Measurements from ENCODE around the gene KIRREL3.

KIRREL3 gene

DNA sequence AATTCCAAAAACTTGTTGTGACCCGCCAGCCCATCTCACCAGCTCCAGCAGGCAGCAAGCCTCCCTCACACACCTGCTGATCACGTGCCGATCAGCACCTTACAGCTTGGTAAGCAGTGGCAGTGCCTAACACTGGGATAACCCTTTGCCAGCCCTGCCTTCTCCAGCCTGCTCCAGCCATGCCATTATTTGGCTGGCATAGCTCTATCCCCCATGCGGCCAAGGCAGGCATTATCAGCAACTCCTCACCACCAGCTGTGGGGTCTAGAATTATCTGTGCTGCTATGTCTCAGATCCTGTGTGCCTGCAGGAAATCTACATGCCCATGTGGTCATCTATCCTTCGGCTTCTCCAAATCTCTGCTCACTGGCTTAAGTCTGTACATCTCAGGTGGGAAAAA is 430.1 kb downstream of the KIRREL3 start:
- no peaks in the 10 kb centered on the region for H3K4me1 ChIP-seq (ENCODE audit: control insufficient read depth, low read depth, low read length)
- H3K79me2 ChIP-seq (ENCODE audit: control insufficient read depth, insufficient read depth, low read length), result no peaks in the 10 kb centered on the region
- no peak overlapping the region for H2BK5ac ChIP-seq (ENCODE audit: low read length)
- H2BK15ac ChIP-seq (replicated peaks; ENCODE audit: low read depth), result no peak overlapping the region
- H3K4me2 ChIP-seq (ENCODE audit: low read length), result no peak overlapping the region
- H3K18ac ChIP-seq (ENCODE audit: low read length), result no peak overlapping the region
- no peak overlapping the region for H2BK120ac ChIP-seq (ENCODE audit: low read depth, low read length)
- no peaks in the 10 kb centered on the region for H3K79me1 ChIP-seq (ENCODE audit: low read length)
- no CpG with 5 or more reads among the region's 5 CpGs for WGBS (ENCODE audit: extremely low coverage, insufficient coverage, low lambda C conversion rate)
- H3K36me3 ChIP-seq (ENCODE audit: control insufficient read depth, insufficient read depth, low read length), result no peaks in the 10 kb centered on the region
- H3K27ac ChIP-seq (ENCODE audit: low read depth, low read length), result no peak overlapping the region
- DNase-seq, result no peak
- no peak overlapping the region for H4K8ac ChIP-seq (ENCODE audit: low read depth, low read length)
- no peaks in the 10 kb centered on the region for H3K27me3 ChIP-seq (ENCODE audit: insufficient read depth, low read length, poor library complexity)
- no peak overlapping the region for H3K4ac ChIP-seq (ENCODE audit: low read depth, low read length)
- no peak overlapping the region for H2AK5ac ChIP-seq (ENCODE audit: low read length)
- no peak overlapping the region for H3K56ac ChIP-seq (ENCODE audit: low read length)
- H4K5ac ChIP-seq (ENCODE audit: low read length), result no peak overlapping the region
- no peak overlapping the region for H3K23ac ChIP-seq (ENCODE audit: low read length)
- no peak overlapping the region for H3K4me3 ChIP-seq (ENCODE audit: low read length)
- no peak overlapping the region for H3K9ac ChIP-seq (ENCODE audit: low read length)

DNA sequence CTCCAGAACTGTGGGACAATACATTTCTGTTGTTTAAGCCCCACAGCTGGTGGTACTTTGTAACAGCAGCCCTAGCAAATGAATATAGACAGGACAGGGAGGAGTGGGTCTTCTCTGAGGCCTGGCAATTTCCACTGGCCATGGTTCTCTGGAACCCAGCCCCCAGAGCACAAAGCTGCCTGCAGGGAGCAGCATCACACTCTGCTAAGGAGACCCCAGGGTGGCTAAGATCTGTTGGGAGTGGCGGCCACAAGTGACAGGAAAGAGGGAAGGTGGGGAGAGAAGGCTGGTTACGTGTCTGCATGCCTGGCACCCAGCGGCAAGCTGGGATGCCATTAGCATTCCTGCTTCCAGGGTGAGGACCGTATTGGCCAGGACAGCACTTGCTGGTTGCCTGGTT is 433.2 kb downstream of the KIRREL3 start:
- H3K18ac ChIP-seq (ENCODE audit: low read length), result no peak overlapping the region
- H3K23ac ChIP-seq (ENCODE audit: low read length), result no peak overlapping the region
- no peak overlapping the region for H3K9ac ChIP-seq (ENCODE audit: low read length)
- no peak overlapping the region for H2AK5ac ChIP-seq (ENCODE audit: low read length)
- no peak overlapping the region for H2BK15ac ChIP-seq (replicated peaks; ENCODE audit: low read depth)
- no peaks in the 10 kb centered on the region for H3K27me3 ChIP-seq (ENCODE audit: insufficient read depth, low read length, poor library complexity)
- no peak overlapping the region for H2BK5ac ChIP-seq (ENCODE audit: low read length)
- DNase-seq, result peak; percentile 32
- no peaks in the 10 kb centered on the region for H3K36me3 ChIP-seq (ENCODE audit: control insufficient read depth, insufficient read depth, low read length)
- H3K4me2 ChIP-seq (ENCODE audit: low read length), result no peak overlapping the region
- H2BK120ac ChIP-seq (ENCODE audit: low read depth, low read length), result no peak overlapping the region
- H3K27ac ChIP-seq (ENCODE audit: low read depth, low read length), result no peak overlapping the region
- no peaks in the 10 kb centered on the region for H3K79me2 ChIP-seq (ENCODE audit: control insufficient read depth, insufficient read depth, low read length)
- no CpG with 5 or more reads among the region's 4 CpGs for WGBS (ENCODE audit: extremely low coverage, insufficient coverage, low lambda C conversion rate)
- H3K4ac ChIP-seq (ENCODE audit: low read depth, low read length), result no peak overlapping the region
- no peak overlapping the region for H3K4me3 ChIP-seq (ENCODE audit: low read length)
- no peak overlapping the region for H4K5ac ChIP-seq (ENCODE audit: low read length)
- H3K56ac ChIP-seq (ENCODE audit: low read length), result no peak overlapping the region
- H3K4me1 ChIP-seq (ENCODE audit: control insufficient read depth, low read depth, low read length), result peaks cover 6% of the 10 kb centered on the region
- H3K79me1 ChIP-seq (ENCODE audit: low read length), result no peaks in the 10 kb centered on the region
- H4K8ac ChIP-seq (ENCODE audit: low read depth, low read length), result no peak overlapping the region

DNA sequence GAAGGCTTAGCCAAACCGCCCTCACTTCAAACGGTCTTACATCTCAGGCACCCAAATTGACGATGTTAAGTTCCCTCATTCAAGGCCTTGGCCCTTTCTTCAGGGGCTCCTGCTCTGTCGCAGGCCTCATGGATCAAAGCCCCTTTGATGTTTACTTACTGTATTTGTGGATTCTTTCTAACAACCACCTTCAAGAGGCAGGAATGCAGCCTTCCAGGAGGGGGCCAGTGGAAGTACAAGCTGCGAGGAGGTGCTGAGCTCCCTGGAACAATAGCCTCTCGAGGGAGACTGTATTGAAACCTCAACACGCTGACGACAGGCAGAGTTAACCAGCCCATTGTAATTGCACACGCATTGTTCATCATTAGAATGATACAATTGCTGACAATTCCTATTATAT is 436.0 kb downstream of the KIRREL3 start:
- Histone ChIP-seq H3K4me2 (ENCODE audit: low read length) (no peak overlapping the region), H3K27me3 (ENCODE audit: insufficient read depth, low read length, poor library complexity) (no peaks in the 10 kb centered on the region), H3K79me2 (ENCODE audit: control insufficient read depth, insufficient read depth, low read length) (no peaks in the 10 kb centered on the region), H2BK15ac (replicated peaks; ENCODE audit: low read depth) (no peak overlapping the region), H3K23ac (ENCODE audit: low read length) (no peak overlapping the region), H3K4ac (ENCODE audit: low read depth, low read length) (no peak overlapping the region), H3K4me3 (ENCODE audit: low read length) (no peak overlapping the region), H4K8ac (ENCODE audit: low read depth, low read length) (no peak overlapping the region), H2AK5ac (ENCODE audit: low read length) (no peak overlapping the region), H4K5ac (ENCODE audit: low read length) (no peak overlapping the region), H3K36me3 (ENCODE audit: control insufficient read depth, insufficient read depth, low read length) (no peaks in the 10 kb centered on the region), H3K18ac (ENCODE audit: low read length) (no peak overlapping the region), H3K27ac (ENCODE audit: low read depth, low read length) (no peak overlapping the region), H2BK120ac (ENCODE audit: low read depth, low read length) (no peak overlapping the region), H3K4me1 (ENCODE audit: control insufficient read depth, low read depth, low read length) (peaks cover 6% of the 10 kb centered on the region), H3K56ac (ENCODE audit: low read length) (no peak overlapping the region), H2BK5ac (ENCODE audit: low read length) (no peak overlapping the region), H3K9ac (ENCODE audit: low read length) (no peak overlapping the region), H3K79me1 (ENCODE audit: low read length) (no peaks in the 10 kb centered on the region)
- DNase-seq, result peak; percentile 85
- no CpG with 5 or more reads among the region's 9 CpGs for WGBS (ENCODE audit: extremely low coverage, insufficient coverage, low lambda C conversion rate)

DNA sequence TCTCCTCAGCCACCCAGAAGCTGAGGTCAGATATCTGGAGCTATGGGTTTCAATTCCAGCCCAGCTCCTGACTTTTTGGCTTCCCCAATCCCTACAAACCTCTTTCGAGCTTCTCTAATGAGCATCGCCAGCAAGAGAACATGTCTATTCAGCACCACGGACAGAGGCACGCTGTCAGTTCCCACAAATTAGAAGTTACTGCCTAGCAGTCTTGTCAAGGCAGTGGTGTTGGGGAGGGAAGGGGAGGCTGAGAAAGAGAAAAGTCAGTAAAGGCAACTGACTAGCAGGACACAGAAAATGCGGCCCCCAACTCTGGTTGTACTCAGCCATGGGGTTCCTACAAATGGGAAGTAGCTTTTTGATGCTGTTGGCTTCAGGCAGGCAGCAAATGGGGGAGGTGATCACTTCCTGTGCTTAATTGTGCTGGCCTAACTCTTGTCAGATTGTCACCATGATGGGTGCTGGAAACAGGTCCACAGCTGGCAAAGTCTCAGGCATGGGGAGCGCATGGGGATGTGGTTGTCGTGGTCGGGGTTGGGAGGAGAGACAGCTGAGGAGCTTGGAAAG is 439.2 kb downstream of the KIRREL3 start:
- Histone ChIP-seq H4K8ac (ENCODE audit: low read depth, low read length) (no peak overlapping the region), H3K56ac (ENCODE audit: low read length) (no peak overlapping the region), H2AK5ac (ENCODE audit: low read length) (no peak overlapping the region), H3K4me1 (ENCODE audit: control insufficient read depth, low read depth, low read length) (peaks cover 6% of the 10 kb centered on the region), H3K23ac (ENCODE audit: low read length) (no peak overlapping the region), H2BK5ac (ENCODE audit: low read length) (no peak overlapping the region), H3K27ac (ENCODE audit: low read depth, low read length) (no peak overlapping the region), H3K79me1 (ENCODE audit: low read length) (no peaks in the 10 kb centered on the region), H2BK120ac (ENCODE audit: low read depth, low read length) (no peak overlapping the region), H3K79me2 (ENCODE audit: control insufficient read depth, insufficient read depth, low read length) (no peaks in the 10 kb centered on the region), H4K5ac (ENCODE audit: low read length) (no peak overlapping the region), H3K9ac (ENCODE audit: low read length) (no peak overlapping the region), H2BK15ac (replicated peaks; ENCODE audit: low read depth) (no peak overlapping the region), H3K4me2 (ENCODE audit: low read length) (no peak overlapping the region), H3K36me3 (ENCODE audit: control insufficient read depth, insufficient read depth, low read length) (no peaks in the 10 kb centered on the region), H3K4me3 (ENCODE audit: low read length) (no peak overlapping the region), H3K4ac (ENCODE audit: low read depth, low read length) (no peak overlapping the region), H3K27me3 (ENCODE audit: insufficient read depth, low read length, poor library complexity) (no peaks in the 10 kb centered on the region), H3K18ac (ENCODE audit: low read length) (no peak overlapping the region)
- peak; percentile 88 for DNase-seq
- WGBS (ENCODE audit: extremely low coverage, insufficient coverage, low lambda C conversion rate), result no CpG with 5 or more reads among the region's 8 CpGs

DNA sequence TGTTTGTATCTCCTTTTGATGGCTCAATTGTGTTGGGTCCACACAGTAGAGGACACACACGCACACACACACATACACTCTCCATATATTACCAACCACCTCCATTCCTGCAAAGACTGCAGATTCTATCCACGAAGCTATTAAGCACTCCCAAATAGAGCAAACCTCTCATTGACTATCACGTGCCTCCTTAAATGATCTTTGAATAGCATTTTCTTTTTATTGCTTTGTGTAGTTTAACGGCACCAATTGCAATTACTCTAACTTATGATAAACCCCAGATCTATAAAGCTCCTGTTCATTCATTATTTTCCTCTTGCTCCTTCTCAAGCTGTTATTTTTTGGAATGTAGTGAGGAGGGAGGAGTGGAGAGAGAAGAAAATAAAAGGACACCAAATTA is 440.3 kb downstream of the KIRREL3 start:
- Histone ChIP-seq H3K56ac (ENCODE audit: low read length) (no peak overlapping the region), H3K4ac (ENCODE audit: low read depth, low read length) (no peak overlapping the region), H3K4me3 (ENCODE audit: low read length) (no peak overlapping the region), H3K36me3 (ENCODE audit: control insufficient read depth, insufficient read depth, low read length) (no peaks in the 10 kb centered on the region), H3K79me1 (ENCODE audit: low read length) (no peaks in the 10 kb centered on the region), H3K4me2 (ENCODE audit: low read length) (no peak overlapping the region), H2BK120ac (ENCODE audit: low read depth, low read length) (no peak overlapping the region), H3K27me3 (ENCODE audit: insufficient read depth, low read length, poor library complexity) (no peaks in the 10 kb centered on the region), H2BK5ac (ENCODE audit: low read length) (no peak overlapping the region), H2AK5ac (ENCODE audit: low read length) (no peak overlapping the region), H3K4me1 (ENCODE audit: control insufficient read depth, low read depth, low read length) (peaks cover 6% of the 10 kb centered on the region), H3K23ac (ENCODE audit: low read length) (no peak overlapping the region), H3K27ac (ENCODE audit: low read depth, low read length) (no peak overlapping the region), H3K18ac (ENCODE audit: low read length) (no peak overlapping the region), H4K5ac (ENCODE audit: low read length) (no peak overlapping the region), H4K8ac (ENCODE audit: low read depth, low read length) (no peak overlapping the region), H3K9ac (ENCODE audit: low read length) (no peak overlapping the region), H3K79me2 (ENCODE audit: control insufficient read depth, insufficient read depth, low read length) (no peaks in the 10 kb centered on the region), H2BK15ac (replicated peaks; ENCODE audit: low read depth) (no peak overlapping the region)
- no CpG with 5 or more reads among the region's 4 CpGs for WGBS (ENCODE audit: extremely low coverage, insufficient coverage, low lambda C conversion rate)
- no peak for DNase-seq
